Measurements from ENCODE around the gene RHD.
"Not testable (repeated sequence)": the region's sequence is repeated elsewhere in the genome, so short reads cannot be mapped to it uniquely, and the experiment has no call there.

RHD gene

GRCh38 chr1:25324407-25324806, 52.1 kb downstream of the RHD start:
- not testable (repeated sequence) for H3K27me3 ChIP-seq (ENCODE audit: control insufficient read depth, insufficient read depth, low read length); H3K4me1 ChIP-seq (ENCODE audit: control insufficient read depth, insufficient read depth, low read length); H3K36me3 ChIP-seq (ENCODE audit: control insufficient read depth, insufficient read depth, low read length); H3K9me3 ChIP-seq (ENCODE audit: control insufficient read depth, insufficient read depth, low read length); H3K9ac ChIP-seq (ENCODE audit: low read depth, low read length); H3K4me3 ChIP-seq (ENCODE audit: low read depth, low read length)

- not testable (repeated sequence) for H3K9ac ChIP-seq (ENCODE audit: low read depth, low read length); H3K4me1 ChIP-seq (ENCODE audit: control insufficient read depth, insufficient read depth, low read length); H3K36me3 ChIP-seq (ENCODE audit: control insufficient read depth, insufficient read depth, low read length); H3K4me3 ChIP-seq (ENCODE audit: low read depth, low read length); H3K9me3 ChIP-seq (ENCODE audit: control insufficient read depth, insufficient read depth, low read length); H3K27me3 ChIP-seq (ENCODE audit: control insufficient read depth, insufficient read depth, low read length)
Observed at GRCh38 chr1:25327864-25328790, 55.8 kb downstream of the RHD start.

DNA sequence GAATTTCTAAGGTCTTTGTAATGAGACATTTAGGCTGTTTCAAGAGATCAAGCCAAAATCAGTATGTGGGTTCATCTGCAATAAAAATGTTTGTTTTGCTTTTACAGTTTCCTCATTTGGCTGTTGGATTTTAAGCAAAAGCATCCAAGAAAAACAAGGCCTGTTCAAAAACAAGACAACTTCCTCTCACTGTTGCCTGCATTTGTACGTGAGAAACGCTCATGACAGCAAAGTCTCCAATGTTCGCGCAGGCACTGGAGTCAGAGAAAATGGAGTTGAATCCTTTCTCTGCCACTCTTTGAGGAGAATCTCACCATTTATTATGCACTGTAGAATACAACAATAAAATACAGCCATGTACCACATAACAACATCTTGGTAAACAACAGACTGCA, 56.5 kb downstream of the RHD start:
- not testable (repeated sequence) for H3K4me3 ChIP-seq (ENCODE audit: low read depth, low read length); H3K27me3 ChIP-seq (ENCODE audit: control insufficient read depth, insufficient read depth, low read length); H3K9ac ChIP-seq (ENCODE audit: low read depth, low read length); H3K36me3 ChIP-seq (ENCODE audit: control insufficient read depth, insufficient read depth, low read length); H3K9me3 ChIP-seq (ENCODE audit: control insufficient read depth, insufficient read depth, low read length); H3K4me1 ChIP-seq (ENCODE audit: control insufficient read depth, insufficient read depth, low read length)

- H3K9ac ChIP-seq (ENCODE audit: low read depth, low read length), result not testable (repeated sequence)
Observed at GRCh38 chr1:25329336-25329735, 57.0 kb downstream of the RHD start.

GRCh38 chr1:25329950-25330349, 57.6 kb downstream of the RHD start:
- not testable (repeated sequence) for H3K9ac ChIP-seq (ENCODE audit: low read depth, low read length); H3K9me3 ChIP-seq (ENCODE audit: control insufficient read depth, insufficient read depth, low read length); H3K4me3 ChIP-seq (ENCODE audit: low read depth, low read length); H3K36me3 ChIP-seq (ENCODE audit: control insufficient read depth, insufficient read depth, low read length); H3K27me3 ChIP-seq (ENCODE audit: control insufficient read depth, insufficient read depth, low read length); H3K4me1 ChIP-seq (ENCODE audit: control insufficient read depth, insufficient read depth, low read length)

More at GRCh38 chr1:25329336-25329735, 57.0 kb downstream of the RHD start:
- H3K9me3 ChIP-seq (ENCODE audit: control insufficient read depth, insufficient read depth, low read length); H3K27me3 ChIP-seq (ENCODE audit: control insufficient read depth, insufficient read depth, low read length); H3K4me3 ChIP-seq (ENCODE audit: low read depth, low read length); H3K4me1 ChIP-seq (ENCODE audit: control insufficient read depth, insufficient read depth, low read length); H3K36me3 ChIP-seq (ENCODE audit: control insufficient read depth, insufficient read depth, low read length): not testable (repeated sequence)

GRCh38 chr1:25336922-25337354, 64.6 kb downstream of the RHD start:
- H3K4me3 ChIP-seq (ENCODE audit: low read depth, low read length), result peak overlapping the region; percentile 68
- not testable (repeated sequence) for H3K27me3 ChIP-seq (ENCODE audit: control insufficient read depth, insufficient read depth, low read length); H3K9me3 ChIP-seq (ENCODE audit: control insufficient read depth, insufficient read depth, low read length); H3K36me3 ChIP-seq (ENCODE audit: control insufficient read depth, insufficient read depth, low read length); H3K9ac ChIP-seq (ENCODE audit: low read depth, low read length); H3K4me1 ChIP-seq (ENCODE audit: control insufficient read depth, insufficient read depth, low read length)

- not testable (repeated sequence) for H3K9me3 ChIP-seq (ENCODE audit: control insufficient read depth, insufficient read depth, low read length); H3K9ac ChIP-seq (ENCODE audit: low read depth, low read length)
Observed at GRCh38 chr1:25337483-25338187, 65.3 kb downstream of the RHD start.

GRCh38 chr1:25338188-25338981, 66.1 kb downstream of the RHD start, which contains the start of gene TMEM50A:
Gene TMEM50A, plus strand, starts transcription at chr1:25338334. Its CDS starts 2,153 bp downstream, at chr1:25340487.
- Histone ChIP-seq H3K9ac (ENCODE audit: low read depth, low read length) (peak within 1 kb of the TSS; percentile 87), H3K9me3 (ENCODE audit: control insufficient read depth, insufficient read depth, low read length) (no peaks in the 10 kb centered on the region), H3K36me3 (ENCODE audit: control insufficient read depth, insufficient read depth, low read length) (no peaks in the 10 kb centered on the region), H3K27me3 (ENCODE audit: control insufficient read depth, insufficient read depth, low read length) (no peaks in the 10 kb centered on the region), H3K4me1 (ENCODE audit: control insufficient read depth, insufficient read depth, low read length) (peaks cover 3% of the 10 kb centered on the region), H3K4me3 (ENCODE audit: low read depth, low read length) (peak within 1 kb of the TSS; percentile 85)

More at GRCh38 chr1:25337483-25338187, 65.3 kb downstream of the RHD start:
- H3K4me1 ChIP-seq (ENCODE audit: control insufficient read depth, insufficient read depth, low read length); H3K36me3 ChIP-seq (ENCODE audit: control insufficient read depth, insufficient read depth, low read length); H3K27me3 ChIP-seq (ENCODE audit: control insufficient read depth, insufficient read depth, low read length): not testable (repeated sequence)
- H3K4me3 ChIP-seq (ENCODE audit: low read depth, low read length), result peak overlapping the region; percentile 50

- Histone ChIP-seq H3K27me3 (ENCODE audit: control insufficient read depth, insufficient read depth, low read length) (no peaks in the 10 kb centered on the region), H3K4me1 (ENCODE audit: control insufficient read depth, insufficient read depth, low read length) (peaks cover 3% of the 10 kb centered on the region), H3K4me3 (ENCODE audit: low read depth, low read length) (peak overlapping the region; percentile 85), H3K9ac (ENCODE audit: low read depth, low read length) (peak overlapping the region; percentile 87), H3K36me3 (ENCODE audit: control insufficient read depth, insufficient read depth, low read length) (peaks cover 4% of the 10 kb centered on the region), H3K9me3 (ENCODE audit: control insufficient read depth, insufficient read depth, low read length) (no peaks in the 10 kb centered on the region)
Observed at GRCh38 chr1:25338986-25339385, 66.7 kb downstream of the RHD start.

GRCh38 chr1:25341746-25342145, 69.4 kb downstream of the RHD start:
- peaks cover 3% of the 10 kb centered on the region for H3K4me1 ChIP-seq (ENCODE audit: control insufficient read depth, insufficient read depth, low read length)
- no peaks in the 10 kb centered on the region for H3K9me3 ChIP-seq (ENCODE audit: control insufficient read depth, insufficient read depth, low read length)
- H3K4me3 ChIP-seq (ENCODE audit: low read depth, low read length), result no peak overlapping the region
- peaks cover 5% of the 10 kb centered on the region for H3K36me3 ChIP-seq (ENCODE audit: control insufficient read depth, insufficient read depth, low read length)
- H3K27me3 ChIP-seq (ENCODE audit: control insufficient read depth, insufficient read depth, low read length), result no peaks in the 10 kb centered on the region
- no peak overlapping the region for H3K9ac ChIP-seq (ENCODE audit: low read depth, low read length)

GRCh38 chr1:25342846-25343245, 70.5 kb downstream of the RHD start:
- H3K27me3 ChIP-seq (ENCODE audit: control insufficient read depth, insufficient read depth, low read length), result no peaks in the 10 kb centered on the region
- peaks cover 3% of the 10 kb centered on the region for H3K4me1 ChIP-seq (ENCODE audit: control insufficient read depth, insufficient read depth, low read length)
- no peaks in the 10 kb centered on the region for H3K9me3 ChIP-seq (ENCODE audit: control insufficient read depth, insufficient read depth, low read length)
- H3K9ac ChIP-seq (ENCODE audit: low read depth, low read length), result no peak overlapping the region
- H3K36me3 ChIP-seq (ENCODE audit: control insufficient read depth, insufficient read depth, low read length), result peaks cover 5% of the 10 kb centered on the region
- H3K4me3 ChIP-seq (ENCODE audit: low read depth, low read length), result no peak overlapping the region
